Raji (cell line): ENCODE measurements around the gene MYOF.

Experiments
- POLR2A ChIP-seq: IDR thresholded peaks from 2 replicates; pipeline ENCODE4 v1.6.1; 2011; ENCODE audit warnings: low read depth, low read length, control low read depth; ENCODE audit not compliant: insufficient read depth

The MYOF gene

GRCh38 chr10:93447019-93447418, 35.1 kb downstream of the MYOF start:
- no peak for TF ChIP-seq POLR2A

- TF ChIP-seq POLR2A: no peak
Measured at GRCh38 chr10:93445978-93446720, 36.0 kb downstream of the MYOF start.

- no peak for TF ChIP-seq POLR2A
Measured at GRCh38 chr10:93445097-93445960, 36.8 kb downstream of the MYOF start.

GRCh38 chr10:93443481-93443880, 38.7 kb downstream of the MYOF start:
- TF ChIP-seq POLR2A: no peak

- no peak for TF ChIP-seq POLR2A
Measured at GRCh38 chr10:93440591-93441091, 41.5 kb downstream of the MYOF start.

- TF ChIP-seq POLR2A: no peak
Measured at GRCh38 chr10:93438613-93439253, 43.4 kb downstream of the MYOF start.

- no peak for TF ChIP-seq POLR2A
Measured at GRCh38 chr10:93437946-93438612, 44.1 kb downstream of the MYOF start.

GRCh38 chr10:93437086-93437945, 44.8 kb downstream of the MYOF start:
- no peak for TF ChIP-seq POLR2A

DNA sequence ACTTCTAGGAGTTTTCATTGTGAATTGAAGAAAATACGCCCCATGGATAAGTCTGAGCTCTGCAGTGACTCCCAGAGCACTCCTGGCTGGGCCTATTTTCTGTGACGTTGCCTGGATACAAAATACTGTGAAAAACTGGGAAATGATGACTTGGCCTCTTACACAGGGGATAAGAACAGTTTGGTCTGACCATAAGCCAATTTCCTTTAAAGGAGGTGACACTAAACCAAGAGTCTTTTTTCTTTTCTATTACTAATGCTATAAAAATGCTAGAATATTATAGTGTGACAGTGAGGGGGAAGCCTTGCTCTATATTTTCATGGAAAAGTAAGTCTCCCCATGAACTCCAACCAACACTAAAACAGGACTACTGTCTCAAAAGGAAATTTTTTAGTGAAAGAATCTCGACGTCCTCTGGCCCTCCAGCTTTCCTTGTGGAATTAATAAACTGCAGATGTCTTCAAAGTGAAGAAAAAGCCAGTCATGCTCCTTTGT, 45.5 kb downstream of the MYOF start:
- no peak for TF ChIP-seq POLR2A

DNA sequence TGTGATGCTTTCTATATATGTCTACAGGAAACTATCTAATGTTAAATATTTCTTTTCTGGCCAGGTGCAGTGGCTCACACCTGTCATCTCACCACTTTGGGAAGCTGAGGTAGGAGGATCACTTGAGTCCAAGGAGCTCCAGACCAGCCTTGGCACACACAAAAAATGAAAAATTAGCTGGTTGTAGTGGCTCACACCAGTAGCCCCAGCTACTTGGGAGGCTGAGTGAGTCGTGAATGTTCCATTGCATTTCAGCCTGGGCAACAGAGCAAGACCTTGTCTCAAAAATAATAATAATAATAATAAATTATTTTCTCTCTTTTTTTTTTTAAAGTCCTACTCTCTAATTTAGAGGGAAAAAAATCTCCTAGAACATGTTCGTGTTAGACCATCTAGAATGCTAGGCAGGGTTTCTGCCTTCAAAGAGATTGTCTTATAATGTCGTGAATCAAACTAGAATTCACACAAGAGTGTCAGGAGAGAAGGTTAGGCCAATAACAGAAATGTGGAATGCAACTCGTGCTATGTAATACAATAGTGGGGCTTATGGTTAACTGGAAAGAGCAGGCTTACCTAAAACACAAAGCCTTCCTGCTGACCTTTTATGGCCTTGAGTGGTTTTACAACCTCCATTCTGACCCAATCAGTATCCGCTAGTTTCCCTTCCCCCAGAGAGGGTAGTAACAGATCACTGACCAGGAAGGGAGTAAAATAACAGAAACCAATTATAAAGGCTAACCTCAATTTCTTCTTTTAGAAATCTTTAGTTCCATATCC, 46.3 kb downstream of the MYOF start:
- no peak for TF ChIP-seq POLR2A

DNA sequence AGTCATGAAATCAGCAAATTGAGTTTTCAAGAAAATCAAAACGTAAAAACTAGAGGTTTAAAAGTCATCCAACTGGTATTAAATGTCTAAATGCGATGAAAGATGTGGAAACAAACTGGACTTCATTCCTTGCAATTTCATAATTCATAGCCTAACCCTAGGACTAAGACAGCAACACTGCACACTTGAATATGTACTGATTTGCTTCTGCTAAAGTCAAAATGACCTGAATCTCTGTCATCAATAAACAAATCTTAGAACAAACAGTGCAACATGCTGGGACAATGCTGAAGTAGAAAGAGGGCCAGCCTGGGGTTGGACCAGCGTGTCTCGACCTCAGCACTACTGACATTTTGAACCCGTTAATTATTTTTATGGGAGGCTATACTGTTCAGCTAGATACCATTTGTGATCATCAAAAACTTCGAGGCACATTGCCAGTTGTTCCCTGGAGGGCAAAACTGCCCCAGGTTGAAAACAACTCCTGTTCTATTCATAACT, 47.1 kb downstream of the MYOF start:
- no peak for TF ChIP-seq POLR2A

DNA sequence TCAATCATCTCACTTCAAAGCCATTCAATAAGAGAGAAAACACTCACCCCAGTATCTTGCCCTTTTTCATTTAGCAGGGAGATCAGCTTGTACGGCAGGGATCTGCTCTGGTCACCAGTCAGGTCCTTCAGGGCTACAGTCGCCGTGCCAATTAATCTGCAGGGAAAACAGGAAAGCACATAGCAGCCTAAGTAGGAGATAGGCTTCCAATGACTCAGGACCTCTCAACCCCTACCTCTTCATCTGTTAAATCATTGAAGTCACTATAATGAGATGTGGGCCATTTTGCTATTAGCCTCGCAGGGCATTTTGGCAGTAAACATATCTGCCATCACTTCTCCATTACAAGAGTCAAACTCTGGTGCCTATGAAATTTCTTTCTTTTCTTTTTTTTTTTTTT, 50.8 kb downstream of the MYOF start:
- TF ChIP-seq POLR2A: no peak

- TF ChIP-seq POLR2A: no peak
Measured at GRCh38 chr10:93425861-93426260, 56.3 kb downstream of the MYOF start.
